Left forelimb (tissue), 1 donor: ENCODE data around the gene MYOM3.

ENCODE experiments used
- DNase-seq: peaks from one replicate; pipeline ENCODE4 v3.0.0-alpha.2; 2018; ENCODE audit warnings: low spot score

Gene MYOM3

DNA sequence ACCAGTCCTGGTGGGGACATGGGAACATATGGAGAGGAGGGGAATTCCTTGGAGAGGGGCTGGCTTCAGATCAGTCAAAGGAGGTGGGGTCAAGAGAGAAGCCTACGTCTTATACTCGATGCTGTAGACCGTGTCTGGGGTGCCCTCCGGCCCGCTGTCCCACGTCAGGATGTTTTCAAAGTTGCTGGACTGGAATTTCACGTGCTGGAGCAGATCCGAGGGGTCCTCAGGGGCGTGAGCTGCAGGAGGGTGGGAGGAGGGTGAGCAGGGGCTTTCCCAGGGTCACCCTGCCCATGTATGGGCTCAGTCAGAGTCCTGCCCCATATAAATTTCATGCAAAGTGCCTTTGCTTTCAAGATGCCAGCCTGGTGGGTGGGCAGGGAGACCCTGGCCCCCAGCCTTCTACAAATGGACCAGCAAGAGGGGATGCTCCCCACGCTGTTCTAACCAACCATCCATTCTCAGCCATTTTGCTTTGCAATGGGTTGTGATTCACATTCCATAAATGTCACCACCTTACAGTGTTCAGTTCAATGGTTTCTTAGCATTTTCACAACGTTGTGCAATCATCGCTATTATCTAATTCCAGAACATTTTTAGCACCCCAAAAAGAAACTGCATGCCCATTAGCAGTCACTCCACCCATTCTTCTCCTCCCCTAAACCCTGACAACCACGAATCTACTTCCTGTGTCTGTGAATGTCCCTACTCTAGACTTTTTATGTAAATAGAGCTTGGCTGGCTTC is 26.7 kb upstream of the MYOM3 start:
- no peak for DNase-seq

DNA sequence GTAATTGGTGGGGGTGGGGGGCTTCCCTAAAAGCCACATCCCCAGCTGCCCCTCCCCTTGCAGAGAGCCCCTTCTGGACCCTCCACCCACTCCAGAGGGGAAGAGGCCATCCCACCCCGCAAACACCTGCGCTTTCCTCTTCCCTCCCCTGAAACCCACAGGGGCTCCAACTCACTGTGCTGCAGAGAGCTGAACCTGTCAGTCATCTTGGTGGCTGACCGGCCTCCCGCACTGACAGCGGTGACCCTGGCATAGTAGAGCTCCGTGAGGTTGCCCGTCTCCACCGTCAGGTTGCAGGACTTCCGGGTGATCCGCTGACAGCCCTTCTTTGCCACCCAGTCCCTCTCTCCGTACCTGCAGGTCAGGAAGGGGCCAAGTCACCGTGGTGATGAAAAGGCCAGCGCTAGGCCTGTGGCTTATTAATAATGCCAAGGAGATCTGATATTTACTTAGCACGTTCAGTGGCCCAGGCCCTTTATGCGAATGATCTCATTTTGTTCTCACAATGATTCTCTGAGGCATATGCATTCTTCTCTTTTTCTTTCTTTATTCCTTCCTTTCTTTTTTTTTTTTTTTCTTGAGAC is 25.1 kb upstream of the MYOM3 start:
- no peak for DNase-seq

DNA sequence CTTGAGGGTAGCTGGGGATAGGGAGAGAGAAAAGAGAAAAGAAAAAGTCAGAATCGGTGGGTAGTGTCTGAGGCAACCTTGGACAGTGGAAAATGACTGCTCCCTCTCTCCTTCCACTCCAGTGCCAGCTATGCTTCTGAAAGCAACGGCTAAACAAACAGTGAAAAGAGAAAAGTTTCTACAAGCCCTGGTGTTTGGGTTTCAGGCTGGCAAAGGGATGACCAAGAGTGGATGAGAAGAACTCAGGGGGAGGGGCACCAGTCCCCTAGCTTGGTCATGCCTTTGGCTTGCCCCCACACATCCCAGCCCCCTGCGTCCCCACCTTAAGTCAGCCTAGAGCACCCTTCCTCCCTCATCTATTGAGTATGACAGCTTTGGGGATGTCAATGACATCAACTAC is 22.4 kb upstream of the MYOM3 start:
- no peak for DNase-seq

DNA sequence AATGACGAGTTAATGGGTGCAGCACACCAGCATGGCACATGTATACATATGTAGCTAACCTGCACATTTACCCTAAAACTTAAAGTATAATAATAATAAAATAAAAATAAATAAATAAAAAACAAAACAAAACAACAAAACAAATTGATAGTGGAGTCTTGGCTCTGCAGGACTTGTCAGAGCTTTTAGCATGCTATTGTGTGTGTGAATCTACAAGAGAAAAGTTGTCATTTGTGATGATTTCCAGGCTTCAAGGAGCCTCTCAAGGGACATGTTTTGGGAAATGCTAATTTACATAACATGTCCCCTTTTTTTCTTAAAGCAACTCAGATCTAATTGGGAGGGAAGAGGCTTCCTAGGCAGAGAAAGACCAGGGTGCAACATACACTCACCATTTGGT is 21.9 kb upstream of the MYOM3 start:
- DNase-seq: no peak

DNA sequence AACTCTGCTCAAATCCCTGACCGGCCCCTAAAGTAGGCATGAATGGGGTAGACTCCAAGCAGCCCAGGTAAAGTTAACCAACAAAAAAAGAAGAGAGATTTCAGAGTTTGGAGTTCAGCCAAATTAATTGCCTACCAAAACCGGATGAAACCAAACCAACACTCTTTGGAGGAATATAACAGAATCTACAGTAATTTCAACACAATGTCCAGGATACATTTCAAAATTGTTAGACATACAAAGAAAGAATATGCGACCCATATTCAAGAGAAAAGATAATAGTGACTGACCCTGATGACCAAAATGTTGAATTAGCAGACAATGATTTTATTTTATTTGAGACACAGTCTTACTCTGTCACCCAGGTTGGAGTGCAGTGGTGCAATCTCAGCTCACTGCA is 18.4 kb upstream of the MYOM3 start:
- DNase-seq: no peak

DNA sequence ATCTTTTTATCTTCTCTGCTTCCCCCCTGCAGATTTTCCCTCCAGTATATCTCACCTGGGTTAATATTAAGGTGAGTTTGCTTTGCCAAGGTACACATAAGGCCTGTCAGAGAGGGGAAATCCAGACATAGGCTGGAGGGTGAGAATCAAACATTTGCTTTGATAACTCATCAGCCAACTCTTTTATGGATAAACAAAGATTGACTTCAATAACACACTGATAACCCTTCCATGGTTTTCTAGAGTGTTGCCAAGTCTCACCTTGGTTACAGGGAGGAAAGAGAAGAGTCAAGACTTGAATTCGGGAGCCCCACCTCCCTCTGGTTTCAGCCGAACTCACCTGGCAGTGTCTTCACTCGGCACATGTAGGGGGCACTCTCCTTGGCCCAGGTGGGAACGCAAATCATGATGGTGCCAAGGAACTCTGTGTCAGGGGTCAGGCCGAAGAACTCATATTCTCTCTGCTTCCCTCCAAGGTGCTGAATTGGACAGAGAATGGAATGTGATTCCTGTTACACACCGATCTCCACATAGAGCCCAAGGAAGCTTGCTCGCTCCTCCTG is 15.9 kb upstream of the MYOM3 start:
- no peak for DNase-seq

GRCh38 chr1:24127134-24127800 is 15.3 kb upstream of the MYOM3 start:
- DNase-seq: no peak

DNA sequence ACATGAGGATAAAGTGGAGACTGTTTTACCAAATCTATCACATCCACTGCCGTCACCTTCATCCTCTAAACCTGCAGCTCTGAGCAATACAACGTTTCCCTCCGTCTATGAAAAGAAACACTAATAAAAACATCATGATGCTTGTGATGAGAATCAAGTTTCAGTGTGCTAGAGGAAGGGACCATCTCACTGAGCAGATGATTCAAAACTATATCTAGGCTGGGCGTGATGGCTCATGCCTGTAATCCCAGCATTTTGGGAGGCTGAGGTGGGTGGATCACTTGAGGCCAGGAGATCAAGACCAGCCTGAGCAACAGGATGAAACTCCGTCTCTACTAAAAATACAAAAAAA is 14.7 kb upstream of the MYOM3 start:
- no peak for DNase-seq

DNA sequence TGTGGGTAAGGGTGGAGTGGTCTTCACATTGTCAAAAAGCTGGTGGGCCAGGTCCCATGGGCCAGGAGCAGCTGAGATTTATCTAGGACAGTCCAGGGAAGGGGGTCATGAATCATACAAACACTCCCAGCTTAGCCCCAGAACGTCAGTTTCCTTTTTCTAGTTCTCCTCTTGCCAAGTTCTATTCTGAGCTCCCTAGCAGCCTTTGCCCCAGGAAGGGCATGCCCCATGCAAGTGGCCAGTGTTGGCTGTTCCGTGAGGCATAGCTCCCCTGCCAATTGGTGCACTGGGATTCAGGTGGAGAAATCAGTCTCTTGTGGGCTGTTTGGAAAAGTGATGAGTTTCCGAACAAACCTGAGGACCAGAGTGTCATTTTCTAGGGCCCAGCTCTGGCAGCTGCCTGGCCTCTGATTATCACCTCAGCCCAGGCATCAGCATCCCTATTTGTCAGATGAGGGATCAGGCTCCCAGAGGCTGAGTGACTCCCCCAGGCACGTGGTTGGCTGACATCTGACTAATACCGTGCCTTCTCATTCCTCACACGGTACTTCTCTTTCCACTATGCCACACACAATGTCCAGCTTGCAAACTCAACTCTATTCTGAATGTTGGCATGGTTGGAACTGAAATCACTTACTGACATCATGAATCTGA is 14.2 kb upstream of the MYOM3 start:
- no peak for DNase-seq

DNA sequence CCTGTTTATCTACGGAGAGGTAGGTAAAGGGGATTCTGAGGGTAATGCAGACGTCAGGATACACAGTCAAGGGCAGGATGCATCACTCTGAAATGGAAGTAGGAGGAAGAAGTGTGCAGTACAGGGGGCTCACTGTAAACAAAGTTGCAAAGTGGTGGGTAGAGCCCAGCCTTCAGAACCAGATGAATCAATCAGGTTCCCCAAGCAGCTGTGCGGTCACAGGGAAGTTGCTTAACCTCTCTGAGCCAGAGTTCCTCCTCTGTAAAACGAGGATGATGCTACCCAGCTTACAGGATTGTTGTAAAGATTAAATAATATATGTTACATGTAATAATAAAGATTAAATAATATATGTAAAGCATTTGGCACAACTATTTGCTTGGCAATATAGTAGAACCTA is 13.5 kb upstream of the MYOM3 start:
- DNase-seq: no peak

- no peak for DNase-seq
Observed at GRCh38 chr1:24124980-24125379, 13.0 kb upstream of the MYOM3 start.

- no peak for DNase-seq
Observed at GRCh38 chr1:24123611-24124010, 11.7 kb upstream of the MYOM3 start.

- no peak for DNase-seq
Observed at GRCh38 chr1:24122776-24123175, 10.8 kb upstream of the MYOM3 start.

- DNase-seq: no peak
Observed at GRCh38 chr1:24121406-24121805, 9.5 kb upstream of the MYOM3 start.

GRCh38 chr1:24120965-24121364 is 9.0 kb upstream of the MYOM3 start:
- DNase-seq: no peak

DNA sequence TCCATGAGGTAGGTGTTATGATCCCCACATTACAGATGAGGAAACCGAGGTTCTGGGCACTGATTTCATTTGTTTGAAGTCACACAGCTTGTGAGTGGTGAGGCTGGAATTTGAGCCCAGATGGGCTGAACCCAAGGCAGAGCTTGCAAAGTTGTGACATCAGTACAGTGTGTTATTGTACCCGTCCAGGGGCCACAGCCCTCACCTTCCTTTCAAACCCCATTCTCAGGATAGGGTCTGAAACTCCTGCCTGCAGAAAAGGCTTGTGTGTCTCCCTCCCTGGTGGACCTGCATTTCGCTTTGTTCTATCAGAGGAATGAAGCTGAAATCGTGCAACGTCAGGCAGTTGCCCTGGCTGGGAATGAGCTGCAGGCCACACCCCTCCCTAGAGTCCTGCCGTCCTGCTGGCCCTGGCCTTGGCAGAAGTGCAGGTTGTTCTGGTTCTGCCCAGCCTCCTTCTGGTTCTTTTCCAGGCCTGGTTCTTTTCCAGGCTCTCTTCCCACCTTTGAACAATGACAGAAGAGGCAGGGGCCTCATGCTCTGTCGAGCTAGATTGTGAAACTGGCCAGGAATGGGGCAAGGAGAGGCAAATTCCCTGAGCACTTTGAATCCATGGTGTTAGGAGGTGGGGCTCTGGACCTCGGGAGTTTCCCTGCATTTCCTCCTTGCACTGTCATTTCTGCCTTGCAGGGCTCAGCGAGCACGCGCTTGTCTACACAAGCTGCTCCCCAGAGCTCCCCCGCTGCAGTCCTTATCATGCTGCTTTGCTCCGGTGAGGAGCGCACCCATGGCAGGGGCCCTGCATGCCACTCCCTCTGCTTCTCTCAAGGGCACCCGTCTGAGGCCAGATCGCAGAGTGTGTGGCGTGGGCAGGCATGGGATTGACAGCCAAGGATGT is 8.2 kb upstream of the MYOM3 start:
- DNase-seq: no peak

DNA sequence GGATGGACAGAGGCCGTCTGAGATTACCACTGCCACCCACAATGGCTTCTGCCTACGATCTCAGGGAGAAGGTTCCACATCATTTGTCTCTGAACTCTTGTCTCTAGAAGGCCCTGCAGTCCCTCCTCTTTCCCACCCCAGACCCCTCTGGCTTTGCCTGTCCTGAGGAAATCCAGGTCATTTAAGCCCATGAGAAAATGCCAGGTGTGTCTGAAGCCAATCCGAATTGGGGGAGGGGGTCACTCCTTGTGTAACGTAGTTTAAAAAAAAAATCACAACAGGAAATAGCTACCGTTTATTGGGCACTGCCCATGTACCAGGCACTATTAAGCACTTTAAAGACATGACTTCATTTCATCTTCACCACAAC is 7.5 kb upstream of the MYOM3 start:
- DNase-seq: no peak

DNA sequence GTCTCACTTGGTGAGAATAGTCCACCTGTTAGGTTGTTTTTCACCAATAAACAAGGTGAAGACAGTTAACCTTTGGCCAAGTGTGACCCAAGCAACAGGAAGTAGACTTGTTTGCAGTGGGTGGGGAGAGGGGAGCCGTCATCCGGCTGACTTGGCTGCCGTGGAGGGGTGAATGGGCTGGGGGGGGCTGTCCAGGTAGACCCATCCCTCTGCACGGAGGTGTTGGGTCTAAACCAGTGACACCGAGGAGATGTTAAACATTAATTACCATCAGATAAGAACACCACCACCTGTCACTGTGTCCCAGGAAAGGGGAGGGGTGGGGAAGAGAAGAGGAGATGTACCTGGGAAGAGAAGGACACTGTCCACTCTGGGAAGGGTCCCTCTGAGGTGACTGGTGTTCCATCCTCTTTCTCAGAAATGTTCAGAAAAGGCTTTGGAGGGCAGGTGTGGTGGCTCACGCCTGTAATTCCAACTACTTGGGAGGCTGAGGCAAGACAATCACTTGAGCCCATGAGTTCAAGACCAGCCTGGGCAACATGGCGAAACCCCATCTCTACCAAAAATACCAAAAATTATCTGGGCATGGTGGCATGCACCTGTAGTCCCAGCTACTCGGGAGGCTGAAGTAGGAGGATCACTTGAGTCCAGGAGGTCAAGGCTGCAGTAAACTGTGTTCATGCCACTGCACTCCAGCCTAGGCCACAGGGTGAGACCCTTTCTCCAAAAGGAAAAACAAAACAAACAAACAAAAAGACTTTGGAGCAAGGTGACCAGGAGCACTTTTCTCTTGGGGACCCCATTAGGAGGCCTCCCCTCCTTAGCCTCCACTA is 6.7 kb upstream of the MYOM3 start:
- no peak for DNase-seq

- DNase-seq: no peak
Observed at GRCh38 chr1:24117722-24118409, 5.9 kb upstream of the MYOM3 start.

GRCh38 chr1:24117132-24117531 is 5.2 kb upstream of the MYOM3 start:
- no peak for DNase-seq
